IMR-90 (cell line): Measurements from ENCODE around the gene EPHB1. TPM values are rescaled to one million over a fixed set of nuclear protein-coding genes. Genes with fewer than 3 reads are reported as not detected.

Experiments
- ATAC-seq: fragments of 200-7000 bp; cut with Tn5 transposase; 2 replicates; pipeline ENCODE4 v1.9.1; 2020; ENCODE audit warnings: low read depth, mild to moderate bottlenecking, moderate library complexity
- BruUV-seq: library from RNA; stranded (reverse); fragments of 400-500 nt; replicated peaks from 2 replicates; lab custom pipeline; 2021; lab: Mats Ljungman, UMichigan
- CTCF ChIA-PET: fragments of 300-600 bp; formaldehyde crosslinking; extraction: SDS; loops from one replicate; lab custom pipeline; 2021; ENCODE audit warnings: antibody characterized with exemption; lab: Yijun Ruan, JAX
- POLR2A ChIA-PET: fragments of 300-600 bp; sonication (Branson Sonifier 250); formaldehyde crosslinking; loops from one replicate; lab custom pipeline; 2022; ENCODE audit warnings: antibody characterized with exemption; ENCODE audit not compliant: unreplicated experiment; lab: Charles Lee
- DNase-seq: peaks from one replicate; pipeline ENCODE4 v3.0.0; 2013
- H2AFZ ChIP-seq: replicated peaks from 2 replicates; pipeline ENCODE3; 2013; ENCODE audit warnings: low read length, mild to moderate bottlenecking; ENCODE audit not compliant: poor library complexity
- H2AK5ac ChIP-seq: 2 replicates; pipeline ENCODE4 v1.6.1; 2013; ENCODE audit warnings: low read depth, low read length, inconsistent platforms
- H2AK9ac ChIP-seq: replicated peaks from 2 replicates; pipeline ENCODE3; 2013; ENCODE audit warnings: mild to moderate bottlenecking, low read depth, low read length, moderate library complexity; ENCODE audit not compliant: poor library complexity
- H2BK120ac ChIP-seq: 2 replicates; pipeline ENCODE4 v1.6.1; 2013; ENCODE audit warnings: low read depth, low read length, inconsistent platforms
- H2BK15ac ChIP-seq: 3 replicates; pipeline ENCODE4 v1.6.1; 2013; ENCODE audit warnings: low read depth, low read length, inconsistent platforms
- H2BK20ac ChIP-seq: 2 replicates; pipeline ENCODE4 v1.6.1; 2013; ENCODE audit warnings: low read depth, mild to moderate bottlenecking, inconsistent platforms, low read length, moderate library complexity
- H2BK5ac ChIP-seq: 2 replicates; pipeline ENCODE4 v1.6.1; 2013; ENCODE audit warnings: mild to moderate bottlenecking, low read depth, low read length, inconsistent platforms; ENCODE audit not compliant: poor library complexity, severe bottlenecking
- H3K14ac ChIP-seq: replicated peaks from 2 replicates; pipeline ENCODE4 v1.6.1; 2013; ENCODE audit warnings: low read depth, low read length, inconsistent platforms
- H3K18ac ChIP-seq: 2 replicates; pipeline ENCODE4 v1.6.1; 2013; ENCODE audit warnings: low read depth, low read length, control low read depth
- H3K23ac ChIP-seq: 2 replicates; pipeline ENCODE4 v1.6.1; 2013; ENCODE audit warnings: low read depth, low read length, inconsistent platforms
- H3K27ac ChIP-seq: 2 replicates; pipeline ENCODE4 v1.5.1; 2013; ENCODE audit warnings: mild to moderate bottlenecking, control low read depth, low read length; ENCODE audit not compliant: insufficient read depth
- H3K27me3 ChIP-seq: 2 replicates; pipeline ENCODE4 v1.6.1; 2013; ENCODE audit warnings: low read length; ENCODE audit not compliant: control insufficient read depth, insufficient read depth
- H3K36me3 ChIP-seq: 2 replicates; pipeline ENCODE4 v1.6.1; 2013; ENCODE audit warnings: low read length, mixed read lengths; ENCODE audit not compliant: control insufficient read depth, insufficient read depth
- H3K4ac ChIP-seq: 2 replicates; pipeline ENCODE4 v1.6.1; 2013; ENCODE audit warnings: low read depth, low read length, inconsistent platforms
- H3K4me1 ChIP-seq: 2 replicates; pipeline ENCODE4 v1.6.1; 2013; ENCODE audit warnings: low read length, mixed read lengths; ENCODE audit not compliant: control insufficient read depth, insufficient read depth
- H3K4me2 ChIP-seq: 2 replicates; pipeline ENCODE4 v1.6.1; 2013; ENCODE audit warnings: low read depth, mild to moderate bottlenecking, control low read depth, low read length, moderate library complexity
- H3K4me3 ChIP-seq: 2 replicates; pipeline ENCODE4 v1.5.1; 2013; ENCODE audit warnings: low read depth, mild to moderate bottlenecking, control low read depth, low read length, moderate library complexity; ENCODE audit not compliant: insufficient read depth
- H3K56ac ChIP-seq: 2 replicates; pipeline ENCODE4 v1.6.1; 2013; ENCODE audit warnings: low read length, inconsistent platforms; ENCODE audit not compliant: insufficient read depth; ENCODE audit errors: extremely low read depth
- H3K79me1 ChIP-seq, 2 experiments: 2 replicates each; pipeline ENCODE4 v1.6.1; 2013; ENCODE audit warnings: low read length in 2 of 2, inconsistent platforms in 1 of 2, low read depth in 1 of 2
- H3K9ac ChIP-seq: 2 replicates; pipeline ENCODE4 v1.6.1; 2013; ENCODE audit warnings: low read depth, low read length, control low read depth
- H3K9me1 ChIP-seq: 2 replicates; pipeline ENCODE4 v1.6.1; 2013; ENCODE audit warnings: low read length, inconsistent platforms; ENCODE audit not compliant: insufficient read depth
- H3K9me3 ChIP-seq: 2 replicates; pipeline ENCODE4 v1.6.1; 2013; ENCODE audit warnings: low read length; ENCODE audit not compliant: control insufficient read depth, insufficient read depth
- H4K20me1 ChIP-seq: 2 replicates; pipeline ENCODE4 v1.6.1; 2013; ENCODE audit warnings: low read length, inconsistent platforms; ENCODE audit not compliant: insufficient read depth
- H4K5ac ChIP-seq: 2 replicates; pipeline ENCODE4 v1.6.1; 2013; ENCODE audit warnings: mild to moderate bottlenecking, low read depth, low read length, control low read depth
- H4K8ac ChIP-seq, 2 experiments: 2 replicates each; pipeline ENCODE4 v1.6.1; 2013; ENCODE audit warnings: low read depth in 2 of 2, low read length in 2 of 2, control low read depth in 1 of 2, inconsistent platforms in 1 of 2
- H4K91ac ChIP-seq: 2 replicates; pipeline ENCODE4 v1.6.1; 2013; ENCODE audit warnings: low read depth, low read length, inconsistent platforms; ENCODE audit not compliant: insufficient read depth
- BHLHE40 ChIP-seq: fragments of 150-350 bp; IDR thresholded peaks from 2 replicates; pipeline ENCODE4 v1.6.1; 2016; ENCODE audit warnings: mild to moderate bottlenecking, low read depth, low read length
- CEBPB ChIP-seq: IDR thresholded peaks from 2 replicates; pipeline ENCODE4 v1.6.1; 2012; ENCODE audit warnings: low read depth, low read length, improper control_type of control experiment
- ELK1 ChIP-seq: fragments of 150-350 bp; IDR thresholded peaks from 2 replicates; pipeline ENCODE4 v1.6.1; 2016; ENCODE audit warnings: low read depth, mild to moderate bottlenecking, low read length, moderate library complexity, borderline replicate concordance
- MAFK ChIP-seq: IDR thresholded peaks from 2 replicates; pipeline ENCODE4 v1.6.1; 2012; ENCODE audit warnings: low read depth, low read length, improper control_type of control experiment
- MAZ ChIP-seq: IDR thresholded peaks from 2 replicates; pipeline ENCODE4 v1.6.1; 2012; ENCODE audit warnings: low read depth, mild to moderate bottlenecking, low read length, improper control_type of control experiment, moderate library complexity, borderline replicate concordance
- NFE2L2 ChIP-seq: fragments of 150-350 bp; IDR thresholded peaks from 2 replicates; pipeline ENCODE4 v1.6.1; 2016; ENCODE audit warnings: low read depth, mild to moderate bottlenecking, low read length
- POLR2A ChIP-seq: IDR thresholded peaks from 2 replicates; pipeline ENCODE4 v1.6.1; 2012; ENCODE audit warnings: mild to moderate bottlenecking, low read depth, low read length
- RAD21 ChIP-seq: IDR thresholded peaks from 2 replicates; pipeline ENCODE4 v1.6.1; 2012; ENCODE audit warnings: low read length, improper control_type of control experiment
- RCOR1 ChIP-seq: IDR thresholded peaks from 2 replicates; pipeline ENCODE4 v1.6.1; 2012; ENCODE audit warnings: mild to moderate bottlenecking, low read length, improper control_type of control experiment; ENCODE audit not compliant: insufficient replicate concordance
- RFX5 ChIP-seq: IDR thresholded peaks from 2 replicates; pipeline ENCODE4 v1.8.0; 2012; ENCODE audit warnings: low read depth, mild to moderate bottlenecking, low read length, moderate library complexity
- SMC3 ChIP-seq: fragments of 150-350 bp; IDR thresholded peaks from 2 replicates; pipeline ENCODE4 v1.6.1; 2016; ENCODE audit warnings: low read depth, mild to moderate bottlenecking, antibody characterized with exemption, low read length, moderate library complexity
- WGBS, 2 experiments: methylation state at CpG; one replicate each; pipeline versions ENCODE4 v1.1.5 to v1.1.7; 2013; ENCODE audit warnings: missing lambda C conversion rate in 2 of 2; ENCODE audit not compliant: insufficient read length in 1 of 2; ENCODE audit errors: extremely low coverage in 2 of 2; 5-methylcytosine and 5-hydroxymethylcytosine counted together
- dilution Hi-C: fragments of 300-500 bp; cut with HindIII; formaldehyde crosslinking; loops from one replicate; pipeline ENCODE4 v1.14.3; 2018; ENCODE audit warnings: low sequenced_read_pairs; ENCODE audit not compliant: unreplicated experiment
- in situ Hi-C: fragments of 300-500 bp; cut with MboI; formaldehyde crosslinking; loops from 3 replicates; pipeline ENCODE4 v1.14.3; 2019; ENCODE audit warnings: low sequenced_read_pairs, inconsistent platforms, mixed read lengths
- intact Hi-C: fragments of 100-400 bp; cut with micrococcal nuclease; formaldehyde crosslinking; loops from 2 replicates; pipeline ENCODE4 v1.10.0; 2022
- polyA plus RNA-seq, 3 experiments: library from polyadenylated mRNA; depleted of rRNA; stranded (reverse); fragments of >200 nt; gene quantifications; 2 replicates each; pipeline ENCODE4 v1.2.3, GENCODE V29; 2012; ENCODE audit warnings: low replicate concordance in 1 of 3
- total RNA-seq: library from RNA; depleted of rRNA; stranded (reverse); fragments of >200 nt; gene quantifications from 2 replicates; pipeline ENCODE4 v1.2.3, GENCODE V29; 2012

The EPHB1 gene
- total and polyA plus RNA-seq, 2 of the 4 experiments (the other 2 are of a cell fraction) = 0.17 to 0.36 TPM

- Histone ChIP-seq H4K5ac (no peak overlapping the region), H2BK120ac (no peak overlapping the region), H3K27me3 (no peaks in the 10 kb centered on the region), H3K9ac (no peak overlapping the region), H3K4me1 (no peaks in the 10 kb centered on the region), H3K27ac (no peak overlapping the region), H3K18ac (no peak overlapping the region), H2BK5ac (no peak overlapping the region), H4K91ac (no peak overlapping the region), H3K4me3 (no peak overlapping the region), H2BK20ac (no peak overlapping the region), H2AK5ac (no peak overlapping the region), H3K36me3 (no peaks in the 10 kb centered on the region), H3K4ac (no peak overlapping the region), H3K23ac (no peak overlapping the region), H3K9me3 (no peaks in the 10 kb centered on the region), H3K56ac (no peak overlapping the region), H3K79me1 (no peaks in the 10 kb centered on the region), H4K8ac (no peak overlapping the region), H2AFZ (no peak overlapping the region), H3K9me1 (no peaks in the 10 kb centered on the region), H3K4me2 (no peak overlapping the region), H2AK9ac (no peak overlapping the region), H3K14ac (no peak overlapping the region), H4K20me1 (no peaks in the 10 kb centered on the region), H2BK15ac (no peak overlapping the region)
- intact Hi-C loops = no loop called here
- POLR2A ChIA-PET = no interaction called here
- BruUV-seq = no TSS peak
- 19% methylated on average over 2 of the region's 5 CpGs; no CpG with 5 or more reads in 1 of the 2 experiments for WGBS, 2 experiments
- ATAC-seq = no peak
- TF ChIP-seq RAD21 = no peak
- no peak for TF ChIP-seq SMC3
- no peak for TF ChIP-seq MAFK
- no peak for TF ChIP-seq ELK1
- no peak for TF ChIP-seq RCOR1
- TF ChIP-seq POLR2A = no peak
- no peak for TF ChIP-seq RFX5
- no peak for TF ChIP-seq NFE2L2
- TF ChIP-seq MAZ = no peak
- TF ChIP-seq CEBPB = no peak
- no peak for TF ChIP-seq BHLHE40
- dilution Hi-C loops = no loop called here
- CTCF ChIA-PET = no interaction called here
- in situ Hi-C loops = loop anchor here (25.0 kb wide), 1 partner anchor 98 kb away; no protein-coding TSS in a partner anchor
- no peak for DNase-seq
Observed at GRCh38 chr3:134964226-134964625, 169.2 kb downstream of the EPHB1 start.
